LHCN-M2 (cell line): ENCODE results near the gene NPHP4. TPM values are rescaled to one million over a fixed set of nuclear protein-coding genes. Genes with fewer than 3 reads are reported as not detected.

Source experiments
- DNase-seq: peaks from one replicate; pipeline ENCODE4 v3.0.0-alpha.2; 2012; ENCODE audit warnings: low read depth
- total RNA-seq: library from RNA; depleted of rRNA; stranded (reverse); fragments of >200 nt; gene quantifications from 2 replicates; pipeline ENCODE4 v1.2.3, GENCODE V29; 2014

NPHP4 gene
- total RNA-seq, 1 experiment from 2014 or later, result 4.7 TPM

- no peak for DNase-seq
Measured at GRCh38 chr1:5913876-5914275, 78.3 kb downstream of the NPHP4 start.

DNA sequence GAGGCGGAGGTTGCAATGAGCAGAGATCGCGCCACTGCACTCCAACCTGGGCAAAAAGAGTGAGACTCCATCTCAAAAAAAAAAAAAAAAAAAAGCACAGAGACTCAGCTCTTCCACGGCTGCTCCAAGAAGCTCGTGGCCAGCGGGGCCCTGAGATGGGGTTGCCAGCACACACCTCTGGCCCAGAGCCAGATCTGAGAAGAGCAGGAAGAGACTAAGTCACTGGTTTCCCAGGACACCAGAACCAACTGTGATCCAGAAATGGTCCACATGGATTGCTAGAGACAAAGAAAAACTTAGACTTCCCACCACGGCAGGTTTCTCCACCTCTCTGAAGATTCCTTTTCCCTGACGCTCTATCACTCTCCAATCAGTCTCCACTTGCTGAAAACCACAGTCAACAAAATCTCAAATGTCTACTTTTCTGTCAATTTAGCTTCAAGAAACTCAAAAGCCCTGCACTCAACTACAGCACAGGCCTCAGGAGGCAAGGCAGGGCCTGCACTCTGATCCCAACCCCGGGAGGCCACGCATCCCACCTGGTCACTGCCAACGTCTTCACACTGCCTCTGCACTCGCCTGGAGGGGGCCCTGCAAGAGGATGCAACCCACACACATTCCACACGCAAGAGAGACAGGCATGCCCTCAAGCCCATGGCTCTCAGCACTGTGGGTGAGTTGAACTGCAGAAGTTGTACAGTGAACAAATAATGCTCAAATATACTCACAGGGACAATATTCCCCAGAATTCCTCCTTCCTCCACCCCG is 79.0 kb downstream of the NPHP4 start:
- DNase-seq, result no peak

GRCh38 chr1:5911871-5912271 is 80.4 kb downstream of the NPHP4 start:
- no peak for DNase-seq

- no peak for DNase-seq
Measured at GRCh38 chr1:5911157-5911556, 81.1 kb downstream of the NPHP4 start.

DNA sequence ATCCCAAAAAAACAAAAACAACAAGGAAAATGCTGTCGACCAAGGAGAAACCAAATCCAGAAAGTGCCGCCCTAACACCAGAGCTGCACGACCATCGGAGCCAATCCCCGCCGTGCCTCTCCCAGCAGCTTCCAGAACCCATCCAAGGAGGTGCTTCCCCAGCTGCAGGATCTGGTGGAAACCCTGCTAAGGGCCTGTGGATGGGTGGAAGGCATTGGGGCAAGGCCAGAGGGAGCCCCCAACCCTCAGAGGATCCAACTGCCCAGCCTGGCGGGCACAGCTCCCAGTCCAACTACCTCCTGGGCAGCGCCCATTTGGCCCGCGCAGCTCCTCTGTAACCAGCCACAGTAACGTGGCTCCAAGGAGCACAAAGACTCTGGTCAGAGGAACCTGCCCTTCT is 81.6 kb downstream of the NPHP4 start:
- no peak for DNase-seq

DNA sequence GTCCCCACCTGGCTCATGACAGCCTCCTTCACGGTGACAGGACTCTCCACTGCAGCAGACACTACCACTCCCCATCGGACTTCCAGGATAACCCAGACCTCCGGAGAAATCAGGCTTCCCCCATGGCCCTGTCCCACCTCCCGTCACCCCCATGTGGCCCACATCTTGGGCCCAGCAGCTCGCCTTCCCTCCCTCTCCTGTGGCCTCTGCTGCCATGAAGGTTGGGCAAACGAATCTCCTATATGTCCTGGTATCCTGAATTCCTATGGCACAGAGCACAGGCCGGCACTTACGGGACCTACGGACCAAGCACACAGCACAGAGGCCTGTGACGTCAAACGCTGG is 82.0 kb downstream of the NPHP4 start:
- no peak for DNase-seq

DNA sequence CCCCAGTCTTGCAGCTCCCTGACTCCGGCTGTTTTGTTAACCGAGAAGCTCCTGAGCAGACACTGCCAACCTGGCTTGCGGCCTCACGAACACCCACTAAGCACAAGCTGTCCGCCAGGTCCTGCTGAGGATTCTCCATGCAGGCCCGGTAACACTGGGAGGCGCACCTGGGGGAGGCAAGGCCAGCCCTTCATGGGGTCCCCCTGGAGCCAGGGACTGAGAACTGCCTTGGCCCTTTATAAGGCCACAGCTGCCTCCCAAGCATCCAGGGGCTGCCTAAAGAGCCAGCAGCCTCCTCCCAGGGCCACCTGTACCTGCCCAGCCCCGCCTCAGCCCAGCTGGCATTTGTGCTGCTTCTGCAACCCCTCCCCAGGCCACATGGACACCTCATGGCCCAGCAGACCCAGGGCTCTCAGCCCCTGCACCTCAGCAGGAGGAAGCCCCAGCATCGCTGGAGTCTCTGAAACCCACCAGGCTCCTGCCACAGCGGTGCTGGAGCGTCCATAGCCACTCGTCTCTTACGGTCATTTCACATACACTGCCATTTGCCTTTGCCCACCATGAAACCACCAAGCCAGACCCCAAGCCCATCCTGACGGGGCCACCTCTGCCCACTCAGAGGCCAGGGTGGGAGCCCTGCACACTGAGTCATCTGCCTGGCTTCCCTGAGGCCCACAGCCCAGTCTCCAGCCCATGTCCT is 82.5 kb downstream of the NPHP4 start:
- no peak for DNase-seq

DNA sequence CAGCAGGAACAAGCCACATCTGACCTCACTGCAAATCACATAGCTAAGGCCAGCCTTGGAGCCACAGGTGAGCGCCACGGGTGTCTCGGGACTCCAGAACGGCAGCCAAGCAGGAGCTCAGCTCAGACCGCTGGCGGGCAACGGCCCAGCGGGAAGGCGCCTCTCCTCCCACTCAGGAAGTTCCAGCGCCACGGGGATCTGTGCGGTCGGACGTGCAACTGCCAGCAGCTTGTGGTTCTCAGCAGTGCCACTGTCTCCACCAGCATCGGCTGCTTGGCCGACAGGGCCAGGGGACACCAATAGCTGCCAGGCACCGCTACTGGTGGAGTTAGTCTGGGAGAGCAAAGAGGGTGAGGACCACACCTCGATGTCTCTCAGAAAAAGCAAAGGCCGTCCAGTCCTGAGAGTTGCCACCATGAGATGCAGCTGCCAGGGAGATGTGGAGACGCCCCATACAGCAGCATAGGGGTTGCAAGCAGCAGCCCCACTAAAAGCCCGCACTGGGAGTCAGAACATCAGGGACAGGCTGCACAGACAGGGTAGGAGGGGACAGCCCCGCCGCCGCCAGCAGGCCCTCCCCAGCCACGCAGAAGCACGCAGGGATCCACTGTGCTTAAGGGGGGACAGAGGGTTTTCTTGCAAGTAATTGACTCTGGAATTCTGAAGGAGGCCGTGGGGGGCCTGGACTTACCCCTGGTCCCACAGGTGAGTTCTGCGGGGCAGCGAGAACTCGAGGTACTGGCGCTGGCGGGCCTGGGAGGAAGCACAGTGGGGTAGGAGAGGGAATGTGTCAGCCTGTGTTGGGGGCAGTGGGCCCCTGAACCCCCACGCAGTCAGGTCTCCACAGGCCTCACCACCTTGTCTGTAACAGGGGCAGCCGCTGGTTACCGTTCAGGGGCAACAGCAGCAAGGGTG is 83.5 kb downstream of the NPHP4 start:
- no peak for DNase-seq

DNA sequence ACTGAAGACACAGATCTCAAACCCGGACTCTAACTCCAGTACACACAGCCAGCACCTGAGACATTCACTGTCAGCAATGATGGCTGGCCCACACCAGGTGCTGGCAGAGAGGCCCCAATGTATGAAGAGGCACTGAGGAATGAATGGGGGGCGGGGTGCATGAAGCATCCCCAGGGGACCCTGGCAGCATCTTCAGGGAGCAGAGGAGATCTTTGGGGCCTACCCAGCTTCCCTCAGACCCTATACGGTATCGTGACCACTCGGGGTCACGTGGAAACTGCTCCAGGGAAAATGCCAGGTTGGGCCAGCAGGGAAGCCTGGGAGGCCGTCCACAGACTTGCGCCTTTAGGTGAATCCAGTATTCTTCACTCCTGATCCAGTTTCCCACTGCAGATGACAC is 84.3 kb downstream of the NPHP4 start:
- DNase-seq, result no peak

DNA sequence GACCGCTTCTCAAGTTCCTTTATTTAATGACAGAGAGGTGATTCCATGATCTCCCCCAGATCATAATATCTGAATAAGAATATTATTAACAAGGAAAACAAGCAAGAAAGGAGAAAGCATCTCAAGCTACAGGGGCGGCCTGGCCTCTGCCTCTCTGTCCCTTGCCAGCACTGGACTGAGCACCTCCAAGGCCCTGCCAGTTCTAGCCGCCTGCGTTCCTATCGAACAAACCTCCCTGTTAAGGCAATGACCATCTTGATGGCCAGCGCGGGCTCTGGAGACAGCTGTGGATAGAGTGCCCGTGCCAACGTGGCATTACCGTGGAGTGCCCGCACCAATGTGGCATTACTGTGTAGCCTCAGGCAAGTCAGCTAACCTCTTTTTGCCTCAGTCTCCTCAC is 84.8 kb downstream of the NPHP4 start:
- DNase-seq, result no peak

DNA sequence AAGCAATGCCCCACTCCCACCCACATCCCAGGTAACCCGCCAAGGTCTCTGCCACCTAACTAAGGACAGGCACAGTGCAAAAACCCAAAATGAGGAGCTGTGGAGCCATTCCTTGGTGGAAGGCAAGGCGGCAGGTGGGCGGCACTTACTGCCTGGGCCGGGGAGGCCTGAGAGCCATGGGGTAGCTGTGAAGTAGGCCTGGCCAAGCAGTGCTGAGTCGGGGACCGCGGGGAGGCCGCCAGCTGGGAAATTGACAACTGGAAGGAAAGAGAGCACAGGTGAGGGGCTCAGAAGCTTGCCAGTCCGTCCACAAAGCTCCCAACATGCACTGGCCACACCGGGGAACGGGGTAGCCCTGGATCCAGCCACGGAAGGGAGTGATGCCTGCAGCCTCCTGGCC is 85.3 kb downstream of the NPHP4 start:
- no peak for DNase-seq

DNA sequence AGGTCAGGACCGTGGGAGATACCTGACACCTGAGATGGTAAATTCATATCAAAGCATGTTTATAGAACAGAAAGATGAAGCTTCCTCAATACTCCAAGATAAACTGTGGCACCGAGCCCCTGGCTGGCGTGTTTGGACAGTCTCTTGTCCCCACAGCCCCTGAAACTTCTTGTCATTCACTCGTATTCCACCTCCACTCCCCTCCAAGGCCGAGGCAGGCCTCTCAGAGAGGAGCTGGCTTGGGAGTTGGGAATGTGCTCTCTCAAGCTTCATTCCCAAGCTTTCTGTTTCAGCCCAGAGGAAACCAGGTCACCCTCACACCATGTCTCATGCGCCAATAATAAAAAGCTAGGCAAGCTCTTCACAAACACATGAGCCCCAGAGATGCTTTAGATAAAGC is 86.1 kb downstream of the NPHP4 start:
- DNase-seq, result no peak

- no peak for DNase-seq
Measured at GRCh38 chr1:5905436-5905835, 86.8 kb downstream of the NPHP4 start.

DNA sequence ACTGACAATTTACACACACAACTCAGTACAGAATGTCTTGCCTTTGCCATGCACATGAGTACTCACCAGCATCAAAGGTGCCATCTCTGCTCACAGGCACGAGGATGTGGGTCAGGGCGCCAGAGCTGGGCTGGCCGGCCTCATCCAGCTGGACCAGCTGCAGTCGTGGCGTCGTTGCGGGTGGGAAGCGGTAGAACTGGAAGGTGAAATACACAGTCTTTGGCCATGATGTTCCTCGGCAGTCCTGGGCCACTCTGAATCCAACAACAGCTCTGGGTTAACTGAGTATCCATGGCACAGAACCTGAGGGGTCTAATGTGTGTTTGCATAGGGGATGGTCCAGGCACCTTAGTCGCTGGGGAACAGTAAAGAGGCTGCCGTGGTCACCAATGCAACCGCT is 87.7 kb downstream of the NPHP4 start:
- no peak for DNase-seq

DNA sequence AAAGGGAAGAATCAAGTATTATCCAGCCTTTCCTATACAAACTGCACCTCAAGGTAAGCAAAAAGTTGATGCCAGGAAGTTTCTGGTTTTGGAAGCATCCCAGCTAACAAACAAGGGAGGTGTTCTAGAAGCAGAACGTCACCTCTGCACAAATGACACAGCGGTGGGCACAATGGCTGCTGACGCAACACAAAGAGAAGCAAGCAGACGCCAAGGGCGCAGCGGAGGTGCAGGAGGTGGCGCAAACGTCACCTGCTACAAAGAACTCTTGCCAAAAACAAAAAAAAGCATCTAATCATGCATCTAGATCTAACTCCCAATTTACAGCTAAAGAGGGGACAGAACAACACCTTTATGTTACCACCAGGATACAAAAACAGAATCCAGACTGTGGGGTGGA is 88.5 kb downstream of the NPHP4 start:
- no peak for DNase-seq

DNA sequence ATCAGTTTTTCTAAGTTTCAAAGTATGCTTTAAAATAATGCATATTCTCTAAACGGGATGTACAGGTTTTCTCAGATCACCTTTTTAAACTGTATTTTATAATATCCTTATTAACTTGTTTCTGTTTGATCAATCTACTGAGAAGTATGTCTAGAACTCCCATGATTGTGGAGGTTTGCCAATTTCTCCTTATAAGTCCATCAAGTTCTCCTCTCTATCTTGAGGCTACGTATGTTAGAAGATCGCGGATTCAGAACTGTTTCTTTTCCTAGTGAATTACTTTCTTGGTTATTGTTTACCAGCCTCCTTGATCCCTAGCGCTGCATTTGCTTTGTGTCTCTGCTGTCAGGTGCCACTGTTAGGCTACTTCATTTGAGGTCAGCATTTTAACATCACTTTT is 89.2 kb downstream of the NPHP4 start:
- DNase-seq, result no peak

- DNase-seq, result no peak
Measured at GRCh38 chr1:5901841-5902240, 90.4 kb downstream of the NPHP4 start.

GRCh38 chr1:5901150-5901549 is 91.1 kb downstream of the NPHP4 start:
- DNase-seq, result no peak

GRCh38 chr1:5898266-5898665 is 94.0 kb downstream of the NPHP4 start:
- no peak for DNase-seq

GRCh38 chr1:5896706-5897660 is 95.2 kb downstream of the NPHP4 start:
- no peak for DNase-seq
